Spleen (tissue), 7 donors: Measurements from ENCODE around the gene MAG.

Experiments
- POLR2A ChIP-seq, 3 donors: fragments of 450-650 bp; IDR thresholded peaks; one replicate each; pipeline ENCODE4 v1.5.1; 2017; ENCODE audit warnings: antibody characterized with exemption in 3 of 3, mild to moderate bottlenecking in 1 of 3
- POLR2AphosphoS5 ChIP-seq, 3 donors: sonication (generic); formaldehyde crosslinking; IDR thresholded peaks; one replicate each; pipeline ENCODE4 v1.5.1; 2017; ENCODE audit warnings: antibody characterized with exemption in 3 of 3
- TF ChIP-seq, protein P1 (sequence below), 11 experiments: fragments of 200-600 bp in 7 of 11; fragments of 450-650 bp in 4 of 11; sonication (generic) in 4 of 11; IDR thresholded peaks in 8 of 11; conservative IDR thresholded peaks in 3 of 11; 1 replicate in 7 of 11; 2 replicates in 4 of 11; pipeline versions ENCODE4 v1.4.0 to v1.8.0; 2016 to 2021; ENCODE audit warnings: antibody characterized with exemption in 11 of 11, inconsistent platforms in 4 of 11, mild to moderate bottlenecking in 1 of 11
- donor health status: DM: no; HTN: no; CAD: no; lungs with moderate emphysema.
- donor health status: DM: no; HTN: no; CAD: no.
- donor health status: DM: no; HTN: no; CAD: no.

DNA sequence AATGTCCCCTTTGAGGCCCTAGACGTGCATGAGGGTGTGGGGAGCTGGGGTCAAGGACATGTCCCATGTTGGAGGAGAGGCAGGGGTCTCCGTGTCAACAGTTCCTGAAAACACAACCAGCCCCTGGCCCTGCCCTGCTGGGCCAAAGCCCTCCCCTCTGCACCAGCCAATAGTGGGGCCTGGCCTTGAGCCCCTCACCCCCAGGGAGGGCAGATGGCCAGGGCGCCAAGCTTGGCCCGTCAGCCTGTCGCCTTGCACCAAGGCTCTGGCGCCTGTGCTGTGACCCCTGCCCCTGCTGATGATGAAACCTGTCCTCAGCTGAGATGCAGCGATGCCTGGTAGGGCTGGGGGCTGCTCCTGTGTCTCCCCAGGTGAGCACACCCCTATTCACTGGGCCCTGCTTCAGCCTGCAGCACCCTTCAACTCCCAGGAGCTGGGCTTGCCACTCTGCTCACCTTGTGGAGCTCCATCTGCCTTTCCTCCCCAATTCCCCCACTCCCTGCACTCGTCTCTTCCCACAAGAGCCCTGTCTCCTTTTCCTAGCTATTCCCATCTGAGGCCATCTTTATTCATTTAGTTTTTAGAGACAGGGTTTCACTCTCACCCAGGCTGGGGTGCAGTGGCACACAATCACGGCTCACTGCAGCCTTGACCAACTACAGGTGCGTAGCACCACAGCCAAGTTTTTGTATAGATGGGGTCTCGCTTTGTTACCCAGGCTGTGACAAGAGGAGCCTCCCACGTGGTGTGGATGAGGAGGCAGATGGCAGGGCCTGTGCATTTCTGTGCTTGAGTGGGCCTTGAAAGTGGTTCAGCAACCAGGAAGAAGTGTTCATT lies 11.8 kb upstream of the MAG start:
- TF ChIP-seq POLR2A (IDR thresholded peaks at IDR 0.05) (no peak), POLR2AphosphoS5 (IDR thresholded peaks at IDR 0.05) (peak in 2 of 3 donors; percentile 53 to 80)
- TF ChIP-seq, protein P1, sequence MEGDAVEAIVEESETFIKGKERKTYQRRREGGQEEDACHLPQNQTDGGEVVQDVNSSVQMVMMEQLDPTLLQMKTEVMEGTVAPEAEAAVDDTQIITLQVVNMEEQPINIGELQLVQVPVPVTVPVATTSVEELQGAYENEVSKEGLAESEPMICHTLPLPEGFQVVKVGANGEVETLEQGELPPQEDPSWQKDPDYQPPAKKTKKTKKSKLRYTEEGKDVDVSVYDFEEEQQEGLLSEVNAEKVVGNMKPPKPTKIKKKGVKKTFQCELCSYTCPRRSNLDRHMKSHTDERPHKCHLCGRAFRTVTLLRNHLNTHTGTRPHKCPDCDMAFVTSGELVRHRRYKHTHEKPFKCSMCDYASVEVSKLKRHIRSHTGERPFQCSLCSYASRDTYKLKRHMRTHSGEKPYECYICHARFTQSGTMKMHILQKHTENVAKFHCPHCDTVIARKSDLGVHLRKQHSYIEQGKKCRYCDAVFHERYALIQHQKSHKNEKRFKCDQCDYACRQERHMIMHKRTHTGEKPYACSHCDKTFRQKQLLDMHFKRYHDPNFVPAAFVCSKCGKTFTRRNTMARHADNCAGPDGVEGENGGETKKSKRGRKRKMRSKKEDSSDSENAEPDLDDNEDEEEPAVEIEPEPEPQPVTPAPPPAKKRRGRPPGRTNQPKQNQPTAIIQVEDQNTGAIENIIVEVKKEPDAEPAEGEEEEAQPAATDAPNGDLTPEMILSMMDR (IDR thresholded peaks at IDR 0.05 in 8 of 11, conservative IDR thresholded peaks at IDR 0.05 in 3 of 11), result no peak
